ENCODE data around the gene MSANTD2. TPM values are rescaled to one million over a fixed set of nuclear protein-coding genes. Genes with fewer than 3 reads are reported as not detected.

Gene MSANTD2
- total RNA-seq, 1 donor from 2014 or later, result 21.0 TPM

- CTCF ChIA-PET, result interaction anchor here (2.7 kb wide), 1 partner anchor 69 kb away, joined by 15 read pairs; no protein-coding TSS in a partner anchor
- peak within 1 kb of the TSS; percentile 83 for H3K4me3 Mint-ChIP-seq
- H3K4me1 Mint-ChIP-seq, result peaks cover 19% of the 10 kb centered on the region
- no peaks in the 10 kb centered on the region for H3K9me3 Mint-ChIP-seq
- peak; percentile 75 for DNase-seq
- no peak within 1 kb of the TSS for H3K27ac Mint-ChIP-seq
- H3K27me3 Mint-ChIP-seq, result no peaks in the 10 kb centered on the region
- ATAC-seq (ENCODE audit: low read depth), result peak; percentile 98
- TF ChIP-seq CTCF (IDR thresholded peaks at IDR 0.05), result no peak
- H3K36me3 Mint-ChIP-seq (ENCODE audit: low read depth), result no peaks in the 10 kb centered on the region
- POLR2A ChIA-PET, result interaction anchor here (1.3 to 2.0 kb wide), 2 partner anchors 60 to 66 kb away, joined by 5 to 9 read pairs; partner anchors contain the start of genes MSANTD2, SIAE and SPA17
- intact Hi-C loops (cut with micrococcal nuclease), result loop anchor here (1.0 kb wide), 5 partner anchors 8 to 70 kb away; partner anchors contain the start of genes SIAE and SPA17
Measured at GRCh38 chr11:124739479-124740276, 60.5 kb downstream of the MSANTD2 start, which contains the start of gene NRGN. TSS of gene NRGN (plus strand) at chr11:124739942. CDS start at chr11:124740085, 143 bp downstream.

DNA sequence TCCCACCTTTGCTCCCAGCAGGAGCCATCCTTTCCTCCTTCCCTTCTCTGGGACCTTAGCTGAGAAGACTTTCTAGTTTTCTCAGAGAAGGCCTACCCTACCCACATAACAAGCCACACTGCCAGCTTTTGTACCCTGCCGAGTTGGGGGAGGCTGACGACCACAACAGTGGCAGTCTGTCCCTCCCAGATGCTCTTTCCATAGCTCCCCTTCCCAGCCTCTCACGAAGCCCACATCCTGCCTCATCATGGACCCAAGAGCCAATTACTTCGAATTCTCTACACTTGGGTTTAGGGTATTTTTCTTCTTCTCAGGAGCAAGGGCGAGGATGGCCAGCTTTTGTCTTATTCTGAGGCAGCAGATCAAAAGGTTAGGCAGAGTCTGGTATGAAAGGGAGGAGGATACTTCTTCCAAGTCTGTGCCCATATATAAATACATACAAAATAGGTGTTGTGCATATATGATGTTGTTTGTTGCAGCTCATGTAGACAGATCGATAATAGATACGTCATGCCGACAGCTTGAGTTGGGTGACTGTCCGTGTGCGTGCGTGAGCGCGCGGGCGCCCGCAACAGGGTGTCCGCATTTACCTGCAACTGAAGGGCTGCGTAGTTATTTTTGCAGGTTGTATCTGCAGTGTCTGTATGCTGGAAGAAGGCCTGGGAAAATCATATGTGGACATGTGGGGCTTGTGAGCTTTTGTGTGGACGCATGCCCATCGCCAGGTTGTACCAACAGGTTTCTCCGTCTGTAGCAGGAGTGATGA lies 61.3 kb downstream of the MSANTD2 start:
- TF ChIP-seq CTCF (IDR thresholded peaks at IDR 0.05), result no peak
- H3K4me3 Mint-ChIP-seq, result peak overlapping the region; percentile 83
- ChIA-PET CTCF (interaction anchor here (0.7 to 2.7 kb wide), 2 partner anchors 65 to 69 kb away, joined by 3 to 15 read pairs; partner anchors contain the start of genes SIAE and SPA17), POLR2A (interaction anchor here (2.0 kb wide), 1 partner anchor 65 kb away, joined by 9 read pairs; the partner anchor contains the start of genes SIAE and SPA17)
- peaks cover 19% of the 10 kb centered on the region for H3K4me1 Mint-ChIP-seq
- DNase-seq (no peak), ATAC-seq (ENCODE audit: low read depth) (no peak)
- H3K27me3 Mint-ChIP-seq, result no peaks in the 10 kb centered on the region
- H3K36me3 Mint-ChIP-seq (ENCODE audit: low read depth), result no peaks in the 10 kb centered on the region
- H3K9me3 Mint-ChIP-seq, result no peaks in the 10 kb centered on the region
- H3K27ac Mint-ChIP-seq, result no peak overlapping the region
- intact Hi-C loops (cut with micrococcal nuclease), result loop anchor here (1.0 kb wide), 2 partner anchors 8 to 66 kb away; partner anchors contain the start of genes SIAE and SPA17

DNA sequence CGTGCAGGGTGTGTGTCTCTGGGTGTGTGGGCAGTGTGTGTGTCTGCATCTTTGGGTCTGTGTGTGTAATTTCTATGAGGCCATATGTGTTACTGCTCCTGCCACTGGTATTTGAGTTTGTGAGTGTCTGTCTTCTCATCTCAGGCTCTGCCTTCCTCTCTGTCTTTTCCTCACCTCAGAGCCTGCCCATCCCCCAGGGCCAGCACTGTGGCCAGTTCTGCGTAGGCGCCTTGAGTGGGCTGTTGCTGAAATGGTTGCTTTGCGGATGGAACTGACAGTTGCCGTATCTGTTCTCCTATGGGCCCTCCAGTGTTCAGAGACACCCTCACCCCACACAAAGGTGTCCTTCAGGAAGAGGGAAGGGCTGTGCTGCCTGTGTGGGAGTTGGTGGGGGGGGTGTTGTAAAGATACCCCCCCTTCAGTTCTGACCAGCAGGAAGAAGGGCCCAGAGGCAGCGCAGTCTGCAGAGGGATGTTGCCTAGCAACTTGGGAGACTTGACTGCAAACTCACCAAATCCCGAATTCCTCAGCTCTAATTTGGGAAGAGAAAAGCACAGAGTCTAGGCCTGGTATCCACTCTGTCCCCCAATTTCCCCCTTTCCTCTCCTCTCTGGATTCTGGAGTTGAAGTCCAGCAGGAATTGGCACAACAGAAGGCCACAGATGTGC lies 62.4 kb downstream of the MSANTD2 start:
- no peaks in the 10 kb centered on the region for H3K9me3 Mint-ChIP-seq
- peaks cover 19% of the 10 kb centered on the region for H3K4me1 Mint-ChIP-seq
- H3K4me3 Mint-ChIP-seq, result no peak overlapping the region
- intact Hi-C loops (cut with micrococcal nuclease), result no loop called here
- ATAC-seq (ENCODE audit: low read depth), result no peak
- TF ChIP-seq CTCF (IDR thresholded peaks at IDR 0.05), result no peak
- POLR2A ChIA-PET, result no interaction called here
- no peak for DNase-seq
- CTCF ChIA-PET, result interaction anchor here (0.7 kb wide), 1 partner anchor 13 kb away, joined by 3 read pairs; no protein-coding TSS in a partner anchor
- no peak overlapping the region for H3K27ac Mint-ChIP-seq
- no peaks in the 10 kb centered on the region for H3K27me3 Mint-ChIP-seq
- H3K36me3 Mint-ChIP-seq (ENCODE audit: low read depth), result no peaks in the 10 kb centered on the region

DNA sequence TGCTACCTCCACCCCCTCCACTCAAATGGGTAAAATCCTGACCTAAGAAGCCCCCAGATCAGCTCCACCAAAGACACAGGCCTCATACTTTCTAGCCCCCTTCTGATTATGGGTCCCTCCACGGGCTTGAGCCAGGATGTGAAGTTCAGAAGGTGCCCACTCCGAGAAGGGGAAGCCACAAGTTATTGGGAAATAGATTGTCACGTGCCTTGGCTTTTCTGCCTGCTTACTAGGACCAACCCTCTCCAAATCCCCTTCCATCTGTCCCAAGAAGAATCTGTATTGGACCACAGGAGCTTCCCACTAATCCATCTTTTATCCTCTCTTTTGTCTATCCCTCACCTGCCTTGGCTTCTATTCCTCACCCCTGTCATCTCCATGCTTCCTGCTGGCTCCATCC lies 63.5 kb downstream of the MSANTD2 start:
- ATAC-seq (ENCODE audit: low read depth) (no peak), DNase-seq (no peak)
- no peaks in the 10 kb centered on the region for H3K27me3 Mint-ChIP-seq
- no peak for TF ChIP-seq CTCF (IDR thresholded peaks at IDR 0.05)
- H3K9me3 Mint-ChIP-seq, result no peaks in the 10 kb centered on the region
- ChIA-PET POLR2A (no interaction called here), CTCF (no interaction called here)
- intact Hi-C loops (cut with micrococcal nuclease), result no loop called here
- H3K4me1 Mint-ChIP-seq, result peaks cover 19% of the 10 kb centered on the region
- H3K4me3 Mint-ChIP-seq, result no peak overlapping the region
- H3K27ac Mint-ChIP-seq, result no peak overlapping the region
- no peaks in the 10 kb centered on the region for H3K36me3 Mint-ChIP-seq (ENCODE audit: low read depth)

Data from activated B cell treated with CpG ODN at 0.5 μM for 24 hours (primary cell).